Measurements from ENCODE around the gene KLK12.

GRCh38 chr19:51000426-51000825 lies 34.4 kb downstream of the KLK12 start:
- TF ChIP-seq CTCF (IDR thresholded peaks at IDR 0.05): no peak
- TF ChIP-seq POLR2A (IDR thresholded peaks at IDR 0.05): no peak

All from right lobe of liver (tissue), 4 donors.